Measurements from ENCODE around the gene ZNF597. TPM values are rescaled to one million over a fixed set of nuclear protein-coding genes. Genes with fewer than 3 reads are reported as not detected.

Gene ZNF597
- total RNA-seq, 1 experiment from 2014 or later: 3.2 TPM

DNA sequence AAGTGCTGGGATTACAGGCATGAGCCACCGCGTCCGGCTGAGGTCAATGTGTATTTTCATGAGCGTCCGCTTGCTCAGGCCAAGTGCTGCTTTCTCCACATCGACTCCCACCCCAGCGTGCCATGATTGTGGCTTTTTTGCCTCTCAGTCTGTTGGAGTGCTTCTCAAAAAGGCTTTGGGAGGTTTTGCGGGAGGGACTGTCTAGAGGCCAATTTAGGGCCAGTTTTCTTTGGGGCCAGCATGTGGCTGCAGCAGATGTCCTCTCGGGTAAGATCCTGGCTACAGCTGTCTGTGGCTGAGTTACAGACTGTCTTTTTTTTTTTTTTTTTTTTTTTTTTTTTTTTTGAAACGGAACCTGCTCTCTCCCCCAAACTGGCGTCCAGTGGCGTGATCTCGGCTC is 45.5 kb upstream of the ZNF597 start:
- H3K9ac ChIP-seq (ENCODE audit: low read length): no peak overlapping the region
- no peaks in the 10 kb centered on the region for H3K4me1 ChIP-seq (ENCODE audit: control insufficient read depth in 1 of 2, insufficient read depth in 2 of 2, low read length in 2 of 2)
- H4K20me1 ChIP-seq (ENCODE audit: insufficient read depth): no peaks in the 10 kb centered on the region
- no peak overlapping the region for H3K27ac ChIP-seq (ENCODE audit: low read depth, low read length)
- intact Hi-C loops (cut with micrococcal nuclease): no loop called here
- DNase-seq (ENCODE audit: low read depth, low spot score): no peak
- TF ChIP-seq CBX3 (IDR thresholded peaks at IDR 0.05; ENCODE audit: low read depth) (no peak), ZFX (IDR thresholded peaks at IDR 0.05) (no peak), EGR1 (IDR thresholded peaks at IDR 0.05; ENCODE audit: low read depth) (no peak), JUND (IDR thresholded peaks at IDR 0.05) (no peak), EZH2phosphoT487 (IDR thresholded peaks at IDR 0.05; ENCODE audit: borderline replicate concordance) (no peak), YY1 (IDR thresholded peaks at IDR 0.05; ENCODE audit: extremely low read depth, insufficient replicate concordance, low read depth, low read length) (no peak), CEBPB (IDR thresholded peaks at IDR 0.05; ENCODE audit: low read depth) (no peak), SIN3A (IDR thresholded peaks at IDR 0.05; ENCODE audit: low read depth) (no peak)
- TF ChIP-seq, protein P1, sequence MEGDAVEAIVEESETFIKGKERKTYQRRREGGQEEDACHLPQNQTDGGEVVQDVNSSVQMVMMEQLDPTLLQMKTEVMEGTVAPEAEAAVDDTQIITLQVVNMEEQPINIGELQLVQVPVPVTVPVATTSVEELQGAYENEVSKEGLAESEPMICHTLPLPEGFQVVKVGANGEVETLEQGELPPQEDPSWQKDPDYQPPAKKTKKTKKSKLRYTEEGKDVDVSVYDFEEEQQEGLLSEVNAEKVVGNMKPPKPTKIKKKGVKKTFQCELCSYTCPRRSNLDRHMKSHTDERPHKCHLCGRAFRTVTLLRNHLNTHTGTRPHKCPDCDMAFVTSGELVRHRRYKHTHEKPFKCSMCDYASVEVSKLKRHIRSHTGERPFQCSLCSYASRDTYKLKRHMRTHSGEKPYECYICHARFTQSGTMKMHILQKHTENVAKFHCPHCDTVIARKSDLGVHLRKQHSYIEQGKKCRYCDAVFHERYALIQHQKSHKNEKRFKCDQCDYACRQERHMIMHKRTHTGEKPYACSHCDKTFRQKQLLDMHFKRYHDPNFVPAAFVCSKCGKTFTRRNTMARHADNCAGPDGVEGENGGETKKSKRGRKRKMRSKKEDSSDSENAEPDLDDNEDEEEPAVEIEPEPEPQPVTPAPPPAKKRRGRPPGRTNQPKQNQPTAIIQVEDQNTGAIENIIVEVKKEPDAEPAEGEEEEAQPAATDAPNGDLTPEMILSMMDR (IDR thresholded peaks at IDR 0.05 in 2 of 3, conservative IDR thresholded peaks at IDR 0.05 in 1 of 3; ENCODE audit: borderline replicate concordance in 1 of 3, insufficient read depth in 1 of 3, low read depth in 2 of 3, low read length in 2 of 3): no peak
- H3K4me2 ChIP-seq (ENCODE audit: low read length): no peak overlapping the region
- no peak for ATAC-seq
- H3K9me2 ChIP-seq (ENCODE audit: insufficient read depth): no peaks in the 10 kb centered on the region
- BruUV-seq (replicated peaks): no TSS peak
- peaks cover 4 to 6% of the 10 kb centered on the region in 2 experiments; a peak in 2 of 4 replicates for H3K36me3 ChIP-seq (ENCODE audit: control insufficient read depth in 1 of 2, insufficient read depth in 2 of 2, low read length in 2 of 2)
- RAD21 ChIA-PET (ENCODE audit: low non-redundant PET in 1 of 2, low total read pairs in 2 of 2, uncharacterized antibody in 2 of 2, unreplicated experiment in 2 of 2): no interaction called here
- H2AFZ ChIP-seq (ENCODE audit: low read depth, low read length, poor library complexity, severe bottlenecking): no peak overlapping the region
- CTCF ChIA-PET: no interaction called here
- H3K4me3 ChIP-seq (replicated peaks in 1 of 2; ENCODE audit: low read depth in 1 of 2, low read length in 2 of 2): no peak overlapping the region
- H3K79me2 ChIP-seq (ENCODE audit: insufficient read depth, low read length): no peaks in the 10 kb centered on the region
- POLR2A ChIA-PET: no interaction called here
- no peaks in the 10 kb centered on the region for H3K27me3 ChIP-seq (ENCODE audit: insufficient read depth, low read length)
- no peaks in the 10 kb centered on the region for H3K9me3 ChIP-seq (ENCODE audit: control insufficient read depth in 1 of 2, insufficient read depth in 1 of 2, low read depth in 1 of 2, low read length in 2 of 2)
